ENCODE data around the gene FHL3.
"Not testable (repeated sequence)": the region's sequence is repeated elsewhere in the genome, so short reads cannot be mapped to it uniquely, and the experiment has no call there.

The FHL3 gene

DNA sequence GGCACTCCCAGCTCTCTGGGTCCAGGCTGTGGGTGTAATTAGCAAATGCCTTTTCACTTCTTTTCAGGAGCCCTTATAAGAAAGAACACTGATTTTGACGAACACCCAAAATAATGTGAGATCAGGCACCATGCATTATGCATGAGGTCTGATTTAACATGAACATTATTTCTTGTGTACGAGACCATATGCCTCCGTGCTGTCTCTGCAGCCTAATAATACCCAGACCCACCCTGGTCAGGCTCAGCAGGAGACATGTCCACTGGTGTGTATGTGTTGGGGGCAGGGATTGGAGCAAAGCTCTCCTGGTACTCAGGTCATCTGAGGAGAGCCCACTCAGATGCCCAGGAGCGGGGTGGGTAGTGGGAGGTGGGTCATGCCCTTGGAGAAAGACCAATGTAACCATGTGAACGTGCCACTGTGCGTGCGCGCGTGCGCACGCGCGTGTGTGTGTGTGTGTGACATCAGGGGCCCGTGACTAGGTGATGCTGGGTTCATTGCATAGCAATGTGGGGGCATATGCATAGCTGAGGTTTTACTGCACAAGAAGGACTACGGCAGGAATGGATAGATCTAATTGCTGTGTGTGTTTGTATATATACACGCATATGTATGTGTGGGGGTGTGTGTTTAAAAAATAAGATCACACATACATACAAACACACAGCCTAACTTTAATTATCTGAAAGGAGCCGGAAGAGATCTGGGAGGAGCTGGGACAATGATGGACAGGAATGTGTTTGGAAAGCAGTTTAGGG is 34.2 kb upstream of the FHL3 start:
- no peak overlapping the region for H3K27ac ChIP-seq
- TF ChIP-seq, protein P1, sequence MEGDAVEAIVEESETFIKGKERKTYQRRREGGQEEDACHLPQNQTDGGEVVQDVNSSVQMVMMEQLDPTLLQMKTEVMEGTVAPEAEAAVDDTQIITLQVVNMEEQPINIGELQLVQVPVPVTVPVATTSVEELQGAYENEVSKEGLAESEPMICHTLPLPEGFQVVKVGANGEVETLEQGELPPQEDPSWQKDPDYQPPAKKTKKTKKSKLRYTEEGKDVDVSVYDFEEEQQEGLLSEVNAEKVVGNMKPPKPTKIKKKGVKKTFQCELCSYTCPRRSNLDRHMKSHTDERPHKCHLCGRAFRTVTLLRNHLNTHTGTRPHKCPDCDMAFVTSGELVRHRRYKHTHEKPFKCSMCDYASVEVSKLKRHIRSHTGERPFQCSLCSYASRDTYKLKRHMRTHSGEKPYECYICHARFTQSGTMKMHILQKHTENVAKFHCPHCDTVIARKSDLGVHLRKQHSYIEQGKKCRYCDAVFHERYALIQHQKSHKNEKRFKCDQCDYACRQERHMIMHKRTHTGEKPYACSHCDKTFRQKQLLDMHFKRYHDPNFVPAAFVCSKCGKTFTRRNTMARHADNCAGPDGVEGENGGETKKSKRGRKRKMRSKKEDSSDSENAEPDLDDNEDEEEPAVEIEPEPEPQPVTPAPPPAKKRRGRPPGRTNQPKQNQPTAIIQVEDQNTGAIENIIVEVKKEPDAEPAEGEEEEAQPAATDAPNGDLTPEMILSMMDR (conservative IDR thresholded peaks at IDR 0.05), result no peak

- H3K27ac ChIP-seq, result no peak overlapping the region
- TF ChIP-seq, protein P1 (conservative IDR thresholded peaks at IDR 0.05), result no peak
These were observed 33.5 kb upstream of the FHL3 start for GRCh38 chr1:38038861-38039260.

DNA sequence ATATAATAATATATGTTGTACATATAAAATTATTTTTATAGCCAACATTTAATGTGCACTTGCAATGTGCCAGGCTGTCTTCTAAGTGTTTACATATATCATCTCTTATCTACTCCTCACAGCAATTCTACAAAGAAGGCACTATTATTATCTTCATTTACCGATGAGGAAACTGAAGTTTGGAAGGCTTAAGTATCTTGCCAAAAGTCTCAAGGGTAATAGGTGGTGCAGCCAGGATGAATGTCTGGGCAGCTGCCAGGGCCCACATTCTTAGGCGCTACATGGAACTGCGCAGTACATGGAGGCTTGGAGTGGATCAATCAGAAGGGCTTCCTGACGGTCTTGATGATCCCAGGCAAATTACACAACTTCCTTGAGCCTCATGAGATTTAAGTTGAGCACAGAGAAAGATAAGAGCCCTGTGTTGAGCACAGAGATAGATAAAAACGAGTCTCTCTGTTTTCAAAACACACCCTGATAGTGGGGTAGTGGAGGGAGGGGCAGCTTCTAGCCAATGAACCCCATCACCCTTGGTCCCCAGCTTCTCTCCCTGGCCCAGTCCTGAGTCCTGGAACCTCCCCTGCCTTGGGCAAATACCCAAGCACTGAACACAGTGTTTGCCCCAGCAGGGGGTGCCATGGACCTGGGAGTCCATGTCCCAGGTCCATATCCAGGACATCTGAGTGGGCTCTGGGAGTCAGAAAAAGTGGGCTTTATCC is 32.1 kb upstream of the FHL3 start:
- no peak overlapping the region for H3K27ac ChIP-seq
- TF ChIP-seq, protein P1 (conservative IDR thresholded peaks at IDR 0.05), result peak; percentile 58

GRCh38 chr1:38034871-38035270 is 29.6 kb upstream of the FHL3 start:
- TF ChIP-seq, protein P1 (conservative IDR thresholded peaks at IDR 0.05), result no peak
- no peak overlapping the region for H3K27ac ChIP-seq

DNA sequence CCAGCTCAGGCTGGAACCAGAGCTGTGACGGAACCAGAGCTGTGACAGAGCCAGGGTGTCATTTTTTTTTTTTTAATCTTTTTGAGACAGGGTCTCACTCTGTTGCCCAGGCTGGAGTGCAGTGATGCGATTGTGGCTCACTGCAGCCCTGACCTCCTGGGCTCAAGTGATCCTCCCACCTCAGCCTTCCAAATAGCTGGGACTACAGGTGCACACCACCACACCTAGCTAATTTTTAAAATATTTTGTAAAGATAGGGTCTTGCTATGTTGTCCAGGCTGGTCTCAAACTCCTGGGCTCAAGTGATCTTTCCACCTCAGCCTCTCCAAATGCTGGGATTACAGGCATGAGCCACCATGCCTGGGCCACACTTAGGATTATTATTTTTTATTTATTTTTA is 27.7 kb upstream of the FHL3 start:
- H3K27ac ChIP-seq, result not testable (repeated sequence)

- TF ChIP-seq, protein P1 (conservative IDR thresholded peaks at IDR 0.05), result no peak
- no peak overlapping the region for H3K27ac ChIP-seq
These were observed 26.2 kb upstream of the FHL3 start for GRCh38 chr1:38031513-38031866.

DNA sequence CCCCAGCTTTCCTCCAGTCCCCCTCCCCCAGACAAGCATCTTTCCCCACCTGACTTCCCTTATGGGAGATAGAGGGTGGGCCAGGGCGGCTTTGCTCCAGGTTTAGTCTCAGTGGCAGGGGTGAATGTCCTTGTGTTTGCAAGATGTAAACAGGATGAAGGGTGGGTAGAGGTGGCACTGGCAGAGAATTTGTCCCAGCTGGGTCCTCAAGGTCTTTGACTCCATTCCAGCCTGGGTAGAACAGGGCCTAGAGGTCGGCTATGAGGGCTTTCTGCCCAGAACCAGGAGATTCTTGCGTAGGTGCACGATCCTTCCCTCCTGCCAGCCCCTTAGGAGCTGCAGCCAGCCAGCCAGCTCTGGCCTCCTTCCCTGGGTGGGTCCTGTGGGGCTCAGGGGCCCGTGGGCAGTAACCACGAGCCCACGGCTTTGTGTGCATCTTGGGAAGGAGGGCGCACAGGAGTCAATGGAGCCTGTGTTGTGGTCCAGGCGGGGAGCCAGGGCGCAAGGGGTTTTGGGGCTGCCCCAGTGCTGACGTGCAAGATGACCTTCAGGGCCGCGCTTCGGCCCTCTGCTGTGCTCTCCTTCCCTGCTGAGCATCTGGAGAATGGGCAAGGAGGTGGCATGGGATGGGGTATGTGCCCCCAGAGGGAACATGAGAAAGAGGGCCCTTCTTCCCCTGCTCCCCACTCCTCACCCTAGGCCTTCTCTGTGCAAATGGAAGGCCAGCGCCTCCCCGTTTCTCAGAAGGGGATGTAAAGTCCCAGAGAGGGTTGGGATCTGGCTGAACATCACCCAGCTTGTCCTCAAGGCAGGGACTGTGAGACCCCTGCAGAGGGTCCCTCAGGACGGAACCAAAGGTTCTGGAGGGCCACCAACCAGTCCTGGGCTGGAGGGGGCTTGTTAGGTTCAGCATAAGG is 25.5 kb upstream of the FHL3 start:
- no peak overlapping the region for H3K27ac ChIP-seq
- TF ChIP-seq, protein P1 (conservative IDR thresholded peaks at IDR 0.05), result no peak
